ENCODE measurements around the gene RFX4.

DNA sequence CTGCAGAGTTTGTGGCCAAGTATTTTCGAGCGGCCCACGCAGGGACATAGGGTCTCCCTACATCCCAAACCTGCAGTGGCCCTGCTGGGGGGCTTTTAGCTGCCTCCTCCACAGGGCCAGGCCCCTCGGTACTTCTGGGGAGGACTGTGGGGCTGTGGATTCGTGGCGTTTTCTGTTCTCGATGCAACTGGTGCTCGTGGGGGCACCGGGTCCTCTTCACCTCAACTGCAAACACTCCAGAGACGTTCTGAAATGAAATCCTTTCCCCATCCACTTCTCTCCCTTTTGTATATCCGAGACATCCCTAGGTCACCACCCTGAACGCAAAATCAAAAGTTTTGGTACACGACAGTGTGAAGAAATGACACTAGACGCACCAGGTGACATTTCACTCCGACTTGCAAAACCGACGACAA, 2.3 kb downstream of the RFX4 start:
- TF ChIP-seq, protein P1, sequence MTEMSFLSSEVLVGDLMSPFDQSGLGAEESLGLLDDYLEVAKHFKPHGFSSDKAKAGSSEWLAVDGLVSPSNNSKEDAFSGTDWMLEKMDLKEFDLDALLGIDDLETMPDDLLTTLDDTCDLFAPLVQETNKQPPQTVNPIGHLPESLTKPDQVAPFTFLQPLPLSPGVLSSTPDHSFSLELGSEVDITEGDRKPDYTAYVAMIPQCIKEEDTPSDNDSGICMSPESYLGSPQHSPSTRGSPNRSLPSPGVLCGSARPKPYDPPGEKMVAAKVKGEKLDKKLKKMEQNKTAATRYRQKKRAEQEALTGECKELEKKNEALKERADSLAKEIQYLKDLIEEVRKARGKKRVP (CRISPR knock-in tag; IDR thresholded peaks at IDR 0.05): no peak
- TF ChIP-seq EGR1 (conservative IDR thresholded peaks at IDR 0.05) (no peak), NCOR1 (IDR thresholded peaks at IDR 0.05) (no peak)
